Measurements from ENCODE around the gene ARPC5L.
"Not testable (repeated sequence)": the region's sequence is repeated elsewhere in the genome, so short reads cannot be mapped to it uniquely, and the experiment has no call there.

The ARPC5L gene

GRCh38 chr9:124894741-124895170, 32.8 kb downstream of the ARPC5L start:
- no peak for DNase-seq

DNA sequence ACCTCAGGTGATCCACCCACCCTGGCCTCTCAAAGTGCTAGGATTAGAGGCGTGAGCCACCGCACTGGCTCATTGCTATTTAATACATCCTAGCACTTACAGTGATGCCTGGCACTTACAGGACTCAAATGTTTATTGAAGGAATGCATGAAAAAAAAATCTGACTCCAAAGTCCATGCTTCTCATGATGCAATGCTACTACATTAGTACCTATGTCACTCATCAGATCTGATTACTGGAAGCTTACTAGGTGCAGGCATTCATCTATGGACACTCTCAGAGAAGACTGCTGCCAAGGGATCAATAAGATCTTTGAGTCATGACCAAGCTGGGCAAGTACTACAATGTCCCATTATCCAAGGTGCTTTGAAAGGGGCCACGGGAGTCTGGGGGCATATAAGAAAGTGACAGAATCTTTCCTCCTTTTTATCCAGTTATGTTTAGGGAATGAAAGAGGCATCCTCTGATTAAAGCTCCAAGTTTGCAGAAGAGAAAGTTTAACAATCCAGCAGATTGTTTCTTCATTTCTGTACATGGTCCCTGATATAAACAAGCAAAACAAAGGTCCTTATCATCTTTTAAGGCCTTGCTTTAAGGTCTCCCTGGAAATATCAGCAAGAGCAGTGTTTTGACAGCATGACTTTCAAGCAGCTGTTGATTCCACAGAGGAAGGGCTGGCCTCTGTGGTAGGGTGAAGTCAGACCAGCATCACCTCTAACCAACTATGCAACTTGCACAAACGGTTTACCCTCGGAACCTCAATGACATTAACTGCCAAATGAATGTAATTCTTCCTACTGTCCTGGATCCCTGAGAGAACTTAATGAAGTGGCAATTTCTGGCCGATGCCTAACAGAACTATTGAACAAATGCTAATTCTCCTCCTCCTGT, 35.9 kb downstream of the ARPC5L start:
- no peak for DNase-seq

- no peak for DNase-seq
Observed at GRCh38 chr9:124899845-124900244, 37.9 kb downstream of the ARPC5L start.

- no peak for DNase-seq
Observed at GRCh38 chr9:124906966-124907365, 45.0 kb downstream of the ARPC5L start.

DNA sequence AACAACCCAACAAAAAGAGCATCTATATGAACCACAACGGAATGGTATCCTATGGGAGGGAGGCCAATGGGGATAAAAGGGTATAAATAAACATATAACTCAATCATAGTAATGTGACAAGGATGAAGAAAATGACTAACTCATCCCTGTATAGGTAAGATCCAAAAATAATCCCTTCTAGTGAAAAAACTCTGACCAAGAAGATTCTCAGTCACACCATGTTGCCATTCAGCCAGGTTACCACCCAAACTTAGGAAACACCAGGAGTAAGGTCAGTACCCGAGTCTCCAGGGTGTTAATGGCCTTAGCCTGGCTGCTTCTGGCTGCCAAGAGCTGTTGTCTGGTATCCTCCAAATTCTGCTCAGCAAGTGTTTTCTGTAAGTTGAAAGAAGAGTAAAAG, 46.2 kb downstream of the ARPC5L start:
- no peak for DNase-seq

- no peak for DNase-seq
Observed at GRCh38 chr9:124911766-124912165, 49.8 kb downstream of the ARPC5L start.

- no peak for DNase-seq
Observed at GRCh38 chr9:124913378-124913777, 51.4 kb downstream of the ARPC5L start.

GRCh38 chr9:124914753-124915405, 52.9 kb downstream of the ARPC5L start:
- no peak for DNase-seq

DNA sequence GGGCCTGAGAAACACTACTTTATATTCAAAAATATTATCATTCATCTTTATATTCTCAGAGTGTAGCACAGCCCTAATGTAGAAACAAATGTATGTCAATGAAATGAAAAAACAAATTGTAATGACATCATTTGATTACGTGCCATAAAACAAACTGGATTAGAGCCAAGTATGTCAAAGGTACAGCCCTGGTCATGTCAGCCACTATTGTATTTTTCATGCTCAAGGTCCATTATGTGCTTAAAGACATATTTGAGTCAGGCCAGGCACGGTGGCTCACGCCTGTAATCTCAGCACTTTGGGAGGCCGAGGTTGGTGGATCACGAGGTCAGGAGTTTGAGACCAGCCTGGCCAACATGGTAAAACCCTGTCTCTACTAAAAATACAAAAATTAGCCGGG, 58.5 kb downstream of the ARPC5L start:
- DNase-seq: not testable (repeated sequence)

Data from NCI-H1092 (cell line).